Natural killer cell (primary cell): ENCODE data around the gene TALDO1. TPM values are rescaled to one million over a fixed set of nuclear protein-coding genes. Genes with fewer than 3 reads are reported as not detected.
A peak's percentile ranks its signal among the peaks of the same experiment; 100 is the strongest.

ENCODE experiments used
- ATAC-seq, 3 donors: fragments of 150-1000 bp in 2 of 3; fragments of 200-7000 bp in 1 of 3; cut with Tn5 transposase; 1 replicate in 1 of 3; 2 replicates in 2 of 3; pipeline ENCODE4 v1.10.0; 2021; ENCODE audit warnings: mild to moderate bottlenecking in 2 of 3, moderate library complexity in 2 of 3
- DNase-seq, 2 donors: peaks; one replicate each; pipeline versions ENCODE4 v3.0.0 to v3.0.0-alpha.2; 2013 to 2021; ENCODE audit warnings: mixed read lengths in 1 of 2
- H3K27ac ChIP-seq: one replicate; pipeline ENCODE4 v1.5.1; 2013; ENCODE audit warnings: mild to moderate bottlenecking, low read length
- H3K27me3 ChIP-seq: one replicate; pipeline ENCODE4 v1.6.1; 2013; ENCODE audit warnings: low read length; ENCODE audit not compliant: control insufficient read depth, insufficient read depth
- H3K36me3 ChIP-seq: one replicate; pipeline ENCODE4 v1.6.1; 2013; ENCODE audit warnings: low read length; ENCODE audit not compliant: control insufficient read depth, insufficient read depth
- H3K4me1 ChIP-seq: one replicate; pipeline ENCODE4 v1.6.1; 2013; ENCODE audit warnings: low read length; ENCODE audit not compliant: control insufficient read depth, insufficient read depth
- H3K4me3 ChIP-seq: one replicate; pipeline ENCODE4 v1.5.1; 2013; ENCODE audit warnings: low read length
- H3K9me3 ChIP-seq: one replicate; pipeline ENCODE4 v1.6.1; 2013; ENCODE audit warnings: low read length; ENCODE audit not compliant: control insufficient read depth, insufficient read depth
- H3K27ac Mint-ChIP-seq, 2 donors: one replicate each; pipeline ENCODE4 v1.8.0; 2022; ENCODE audit warnings: mild to moderate bottlenecking in 2 of 2, mixed read lengths in 2 of 2, moderate library complexity in 1 of 2
- H3K27me3 Mint-ChIP-seq, 2 donors: one replicate each; pipeline ENCODE4 v1.8.0; 2022; ENCODE audit warnings: low read depth in 2 of 2, mixed read lengths in 2 of 2
- H3K36me3 Mint-ChIP-seq: one replicate; pipeline ENCODE4 v1.8.0; 2022; ENCODE audit warnings: mixed read lengths
- H3K4me1 Mint-ChIP-seq, 2 donors: one replicate each; pipeline ENCODE4 v1.8.0; 2022; ENCODE audit warnings: mixed read lengths in 2 of 2
- H3K4me3 Mint-ChIP-seq: one replicate; pipeline ENCODE4 v1.8.0; 2022; ENCODE audit warnings: mild to moderate bottlenecking, moderate library complexity, mixed read lengths
- H3K9me3 Mint-ChIP-seq, 2 donors: one replicate each; pipeline ENCODE4 v1.8.0; 2022; ENCODE audit warnings: mixed read lengths in 2 of 2
- WGBS: methylation state at CpG from one replicate; pipeline ENCODE4 v1.1.7; 2013; ENCODE audit warnings: missing lambda C conversion rate; ENCODE audit not compliant: insufficient coverage; 5-methylcytosine and 5-hydroxymethylcytosine counted together
- intact Hi-C: fragments of 100-400 bp; cut with micrococcal nuclease; formaldehyde crosslinking; loops from one replicate; pipeline ENCODE4 v1.14.2; 2022
- total RNA-seq, 4 donors: library from RNA; stranded (reverse); fragments of 120-200 nt in 1 of 4; gene quantifications; one replicate each; pipeline versions ENCODE4 v1.2.3 to v1.2.4, GENCODE V29; 2013 to 2022
- TF ChIP-seq, protein P1 (sequence below): fragments of 200-600 bp; IDR thresholded peaks from one replicate; pipeline ENCODE4 v1.8.0; 2022; ENCODE audit warnings: antibody characterized with exemption

TALDO1 gene
- total RNA-seq, 3 donors from 2014 or later (not counting 1 experiment from before 2014, with no cell fraction given), result 46.1 to 94.8 (median 55.4) TPM

DNA sequence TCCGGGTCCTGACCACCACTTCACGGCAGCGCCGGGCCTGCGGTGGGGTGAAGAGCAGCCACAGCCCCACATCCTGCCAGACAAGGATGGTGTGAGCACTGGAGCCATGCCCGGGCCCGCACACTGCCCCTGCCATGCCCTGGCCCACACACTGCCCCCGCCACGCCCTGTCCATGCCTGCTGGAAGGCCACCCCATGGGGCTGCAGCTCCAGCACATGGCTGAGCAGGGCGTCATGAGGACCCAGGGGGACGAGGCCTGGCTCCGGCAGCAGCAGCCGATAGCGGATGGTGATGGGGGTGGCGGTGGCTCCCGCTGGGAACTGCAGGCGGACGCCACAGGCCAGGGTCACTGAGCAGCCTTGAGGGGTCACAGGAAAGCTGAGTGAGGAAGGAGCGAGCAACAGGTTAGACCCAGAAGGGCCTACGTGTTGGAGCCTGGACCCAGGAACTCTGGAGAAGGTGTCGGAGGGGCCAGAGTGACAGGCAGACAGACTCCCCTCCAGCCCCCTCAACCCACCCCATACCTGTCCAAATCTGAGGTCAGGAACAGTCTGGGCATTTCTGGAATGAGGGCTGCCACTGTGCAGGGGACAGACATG, 54.9 kb downstream of the TALDO1 start:
- H3K36me3 Mint-ChIP-seq, result no peaks in the 10 kb centered on the region
- no peak for DNase-seq
- no peak for ATAC-seq
- Histone ChIP-seq H3K27ac (no peak overlapping the region), H3K36me3 (peaks cover 5% of the 10 kb centered on the region), H3K9me3 (no peaks in the 10 kb centered on the region), H3K27me3 (no peaks in the 10 kb centered on the region), H3K4me3 (no peak overlapping the region), H3K4me1 (peaks cover 27% of the 10 kb centered on the region)
- no peaks in the 10 kb centered on the region for H3K27me3 Mint-ChIP-seq
- TF ChIP-seq, protein P1, sequence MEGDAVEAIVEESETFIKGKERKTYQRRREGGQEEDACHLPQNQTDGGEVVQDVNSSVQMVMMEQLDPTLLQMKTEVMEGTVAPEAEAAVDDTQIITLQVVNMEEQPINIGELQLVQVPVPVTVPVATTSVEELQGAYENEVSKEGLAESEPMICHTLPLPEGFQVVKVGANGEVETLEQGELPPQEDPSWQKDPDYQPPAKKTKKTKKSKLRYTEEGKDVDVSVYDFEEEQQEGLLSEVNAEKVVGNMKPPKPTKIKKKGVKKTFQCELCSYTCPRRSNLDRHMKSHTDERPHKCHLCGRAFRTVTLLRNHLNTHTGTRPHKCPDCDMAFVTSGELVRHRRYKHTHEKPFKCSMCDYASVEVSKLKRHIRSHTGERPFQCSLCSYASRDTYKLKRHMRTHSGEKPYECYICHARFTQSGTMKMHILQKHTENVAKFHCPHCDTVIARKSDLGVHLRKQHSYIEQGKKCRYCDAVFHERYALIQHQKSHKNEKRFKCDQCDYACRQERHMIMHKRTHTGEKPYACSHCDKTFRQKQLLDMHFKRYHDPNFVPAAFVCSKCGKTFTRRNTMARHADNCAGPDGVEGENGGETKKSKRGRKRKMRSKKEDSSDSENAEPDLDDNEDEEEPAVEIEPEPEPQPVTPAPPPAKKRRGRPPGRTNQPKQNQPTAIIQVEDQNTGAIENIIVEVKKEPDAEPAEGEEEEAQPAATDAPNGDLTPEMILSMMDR, result no peak
- no peaks in the 10 kb centered on the region for H3K9me3 Mint-ChIP-seq
- no peak overlapping the region for H3K27ac Mint-ChIP-seq
- H3K4me3 Mint-ChIP-seq, result peak overlapping the region; percentile 42
- H3K4me1 Mint-ChIP-seq, result peaks cover 0 to 10% of the 10 kb centered on the region in 2 donors
- WGBS, result 95% methylated on average over 21 of the region's 21 CpGs
- intact Hi-C loops, result no loop called here

GRCh38 chr11:802693-803466, 55.6 kb downstream of the TALDO1 start:
- Histone ChIP-seq H3K9me3 (no peaks in the 10 kb centered on the region), H3K27ac (no peak overlapping the region), H3K4me1 (peaks cover 24% of the 10 kb centered on the region), H3K36me3 (peaks cover 5% of the 10 kb centered on the region), H3K27me3 (no peaks in the 10 kb centered on the region), H3K4me3 (no peak overlapping the region)
- TF ChIP-seq, protein P1, result no peak
- H3K9me3 Mint-ChIP-seq, result no peaks in the 10 kb centered on the region
- DNase-seq (no peak), ATAC-seq (no peak)
- no peaks in the 10 kb centered on the region for H3K36me3 Mint-ChIP-seq
- H3K27ac Mint-ChIP-seq, result no peak overlapping the region
- H3K27me3 Mint-ChIP-seq, result no peaks in the 10 kb centered on the region
- H3K4me3 Mint-ChIP-seq, result no peak overlapping the region
- peaks cover 0 to 9% of the 10 kb centered on the region in 2 donors for H3K4me1 Mint-ChIP-seq
- WGBS, result 96% methylated on average over 28 of the region's 28 CpGs
- intact Hi-C loops, result no loop called here

DNA sequence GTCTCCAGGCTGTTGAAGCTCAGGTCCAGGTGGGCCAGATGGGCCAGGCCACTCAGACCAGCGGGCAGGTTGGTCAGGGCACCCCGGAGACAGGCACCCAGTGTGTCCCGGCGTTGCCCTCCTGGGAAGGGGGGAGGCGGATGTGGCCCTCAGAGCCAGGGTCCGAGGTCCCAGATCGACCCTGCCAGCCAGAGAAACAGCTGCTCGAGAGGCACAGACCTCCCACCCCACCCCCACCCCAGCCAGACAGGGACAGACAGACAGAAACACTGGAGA, 56.1 kb downstream of the TALDO1 start:
- 93% methylated on average over 6 of the region's 8 CpGs for WGBS
- no peaks in the 10 kb centered on the region for H3K27me3 Mint-ChIP-seq
- no peak overlapping the region for H3K27ac Mint-ChIP-seq
- Histone ChIP-seq H3K27ac (no peak overlapping the region), H3K9me3 (no peaks in the 10 kb centered on the region), H3K4me1 (peaks cover 25% of the 10 kb centered on the region), H3K36me3 (peaks cover 5% of the 10 kb centered on the region), H3K4me3 (no peak overlapping the region), H3K27me3 (no peaks in the 10 kb centered on the region)
- no peaks in the 10 kb centered on the region for H3K36me3 Mint-ChIP-seq
- TF ChIP-seq, protein P1, result no peak
- H3K9me3 Mint-ChIP-seq, result no peaks in the 10 kb centered on the region
- intact Hi-C loops, result no loop called here
- peak overlapping the region; percentile 49 for H3K4me3 Mint-ChIP-seq
- DNase-seq (no peak), ATAC-seq (no peak)
- H3K4me1 Mint-ChIP-seq, result peaks cover under 1 to 11% of the 10 kb centered on the region in 2 donors
